Measurements from ENCODE around the gene UBASH3B.

UBASH3B gene

DNA sequence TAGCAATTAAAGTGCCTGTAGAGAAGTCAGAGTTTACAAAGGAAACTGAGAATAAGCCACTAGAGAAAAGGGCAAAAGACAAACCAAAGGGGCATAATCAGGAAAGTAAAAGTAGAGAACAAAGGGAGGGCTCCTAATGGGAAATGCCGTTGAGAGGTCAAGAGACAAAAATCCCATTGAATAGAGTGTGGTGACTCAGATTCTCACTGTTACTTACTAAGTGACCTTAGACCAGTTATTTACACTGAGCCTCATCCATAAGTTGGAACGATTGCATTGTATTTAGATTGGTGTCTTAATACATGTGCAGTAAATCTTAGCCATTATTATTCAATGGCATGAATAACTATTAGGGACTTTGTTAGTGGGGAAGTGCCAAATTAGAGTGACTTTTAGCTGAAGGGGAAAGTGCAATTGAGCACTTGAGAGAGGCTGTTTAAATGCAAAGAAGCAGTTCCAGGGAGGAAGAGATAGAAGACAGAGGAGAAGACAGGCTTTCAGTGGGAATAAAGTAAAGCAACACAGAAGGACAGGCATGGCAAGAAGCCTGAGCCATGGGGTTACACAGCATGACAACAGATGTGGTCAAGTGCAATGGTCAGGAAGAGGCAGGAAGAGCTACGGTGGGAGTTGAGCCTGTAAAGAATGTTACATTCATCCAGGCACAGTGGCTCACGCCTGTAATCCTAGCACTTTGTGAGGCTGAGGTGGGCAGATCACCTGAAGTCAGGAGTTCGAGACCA is 82.6 kb downstream of the UBASH3B start:
- DNase-seq, result no peak

DNA sequence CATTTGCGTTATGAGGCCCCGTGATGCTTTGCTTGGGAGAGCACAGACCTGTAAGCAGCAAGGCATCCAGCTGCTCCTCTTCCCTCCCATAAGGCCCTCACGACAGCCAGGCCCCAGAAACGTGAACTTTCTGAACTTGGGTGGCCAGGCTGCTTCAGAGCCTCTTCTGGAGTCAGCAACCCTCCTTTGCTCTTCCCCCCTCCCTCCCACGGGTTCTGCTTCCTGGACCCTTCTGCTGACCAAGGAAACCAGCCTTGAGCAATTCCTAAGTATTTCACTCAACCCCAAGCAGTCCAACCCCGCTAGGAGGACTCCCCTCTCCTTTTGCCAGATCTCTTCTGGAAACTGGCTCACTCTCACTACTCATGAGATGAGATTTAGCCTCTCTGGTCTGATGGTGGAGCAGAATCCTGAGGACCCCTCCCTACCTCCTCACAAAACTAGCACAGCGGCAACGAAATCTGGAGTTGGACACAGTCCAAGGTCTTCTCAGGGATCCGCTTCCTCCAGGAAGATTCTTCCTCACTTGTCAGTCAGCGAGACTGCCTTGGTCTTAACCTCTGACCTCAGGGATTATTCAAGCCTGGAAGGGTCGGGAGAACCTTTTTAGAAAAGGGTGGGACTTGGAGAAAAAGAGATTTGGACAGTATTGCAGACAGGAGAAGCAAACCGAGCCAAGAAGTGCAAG is 86.2 kb downstream of the UBASH3B start:
- DNase-seq, result no peak

- DNase-seq, result no peak
Observed at GRCh38 chr11:122742301-122743018, 86.9 kb downstream of the UBASH3B start.

DNA sequence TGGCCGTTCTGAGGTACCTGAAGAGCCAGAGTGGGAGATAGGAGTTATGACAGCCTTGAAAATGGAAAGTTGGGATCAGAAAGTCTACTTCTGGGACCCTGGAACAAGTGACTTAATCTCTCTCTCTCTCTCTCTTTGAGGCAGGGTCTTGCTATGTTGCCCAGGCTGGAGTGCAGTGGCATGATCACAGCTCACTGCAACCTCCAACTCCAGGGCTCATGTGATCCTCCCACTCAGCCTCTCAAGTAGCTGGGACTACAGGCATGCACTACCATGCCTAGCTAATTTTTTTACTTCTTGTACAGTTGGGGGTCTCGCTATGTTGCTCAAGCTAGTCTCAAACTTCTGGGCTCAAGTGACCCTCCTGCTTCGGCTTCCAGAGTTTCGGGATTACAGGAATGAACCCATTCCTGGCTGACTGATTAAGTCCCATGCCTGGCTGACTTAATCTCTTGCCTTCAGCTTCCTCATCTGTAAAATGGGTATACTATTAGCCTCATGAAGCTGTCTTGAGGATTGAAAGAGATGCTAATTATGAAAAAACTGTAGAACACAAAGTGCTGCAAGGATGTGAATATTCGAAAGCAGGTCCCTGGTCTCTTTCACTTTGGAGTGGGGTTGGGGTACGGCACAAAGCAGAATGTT is 87.7 kb downstream of the UBASH3B start:
- no peak for DNase-seq

DNA sequence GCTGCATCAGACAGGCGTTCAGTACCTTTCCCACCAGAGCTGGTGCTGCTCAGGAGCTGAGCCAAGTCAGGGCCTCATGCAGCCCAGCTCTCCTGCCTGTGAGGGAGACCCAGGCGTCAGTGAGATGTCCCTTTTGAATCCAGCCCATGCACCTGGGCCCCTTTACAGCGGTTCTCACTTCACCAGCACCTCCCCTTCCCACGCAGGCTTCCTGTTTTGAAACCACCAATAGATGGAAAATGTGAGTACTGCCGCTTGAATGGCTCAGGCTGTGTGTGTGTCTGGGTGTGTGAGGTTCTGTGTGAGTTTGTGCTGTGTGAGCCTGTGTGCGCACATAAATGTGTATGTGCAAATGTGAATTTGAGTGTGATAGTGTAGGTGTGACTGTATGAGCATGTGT is 88.4 kb downstream of the UBASH3B start:
- no peak for DNase-seq

DNA sequence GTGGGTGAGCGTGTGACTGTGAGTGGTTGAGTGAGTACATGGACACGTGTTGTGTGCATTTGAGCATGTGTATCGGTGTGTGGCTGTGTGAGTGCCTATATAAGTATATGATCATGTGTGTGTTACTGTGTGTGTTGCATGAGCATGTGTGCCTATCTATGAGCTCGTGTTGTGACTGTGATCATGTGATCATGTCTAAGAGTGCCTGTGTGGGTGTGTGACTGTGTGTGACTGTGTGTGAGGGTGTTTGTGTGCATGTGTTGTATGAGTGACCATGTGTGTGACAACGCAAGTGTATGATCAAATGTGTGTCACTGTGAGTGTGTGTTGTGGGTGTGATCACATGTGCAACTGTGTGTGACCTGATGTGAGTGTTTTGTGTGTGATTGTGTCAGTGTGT is 88.8 kb downstream of the UBASH3B start:
- DNase-seq, result no peak

DNA sequence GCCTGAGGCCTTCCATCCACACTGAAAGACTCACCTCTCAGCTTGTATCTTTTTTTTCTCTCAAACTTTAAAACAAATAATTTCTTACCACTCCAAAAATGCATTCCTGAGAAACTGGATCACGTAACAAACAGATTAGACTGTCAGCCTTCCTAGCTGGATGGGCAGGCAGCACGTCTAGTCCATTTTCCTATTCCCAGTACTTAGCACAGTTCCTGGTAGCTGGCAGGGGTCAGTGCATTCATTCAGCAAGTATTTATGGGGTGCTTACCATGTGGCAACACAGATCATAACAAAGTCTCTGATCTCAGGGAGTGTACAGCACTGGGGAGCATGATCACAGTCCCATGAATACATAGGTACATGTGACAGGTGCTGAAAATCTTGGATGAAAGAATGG is 89.6 kb downstream of the UBASH3B start:
- DNase-seq, result no peak

GRCh38 chr11:122746050-122746478 is 90.5 kb downstream of the UBASH3B start:
- DNase-seq, result no peak

DNA sequence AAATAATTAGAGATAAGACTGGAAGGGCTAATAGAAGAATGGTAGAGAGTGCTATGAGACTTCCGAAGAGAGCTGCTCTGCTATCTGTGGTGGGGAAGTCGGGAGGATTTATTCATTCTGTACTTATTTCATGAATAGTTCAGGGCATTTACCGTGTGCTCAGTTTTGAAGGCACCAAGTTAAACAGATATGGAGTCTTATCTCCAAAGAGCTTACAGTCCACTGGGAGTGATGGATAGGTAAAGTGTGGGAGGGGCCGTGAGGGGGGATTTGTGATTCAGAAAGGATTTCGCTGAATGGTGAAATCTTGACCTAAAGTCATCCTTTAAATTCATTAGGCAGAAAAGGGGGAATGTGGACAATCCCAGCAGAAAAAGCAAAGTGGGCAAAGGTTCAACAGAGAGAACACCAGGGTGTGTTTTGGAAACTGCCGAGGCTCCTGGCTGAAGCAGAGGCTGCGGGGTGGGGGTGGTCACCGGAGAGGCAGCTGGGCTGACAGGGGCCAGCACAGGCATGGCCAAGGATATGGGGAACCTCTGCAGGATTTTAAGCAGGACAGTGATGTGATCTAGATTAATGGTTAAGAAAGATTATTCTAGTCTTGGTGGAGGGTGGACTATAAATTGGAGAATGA is 91.2 kb downstream of the UBASH3B start:
- DNase-seq, result no peak

DNA sequence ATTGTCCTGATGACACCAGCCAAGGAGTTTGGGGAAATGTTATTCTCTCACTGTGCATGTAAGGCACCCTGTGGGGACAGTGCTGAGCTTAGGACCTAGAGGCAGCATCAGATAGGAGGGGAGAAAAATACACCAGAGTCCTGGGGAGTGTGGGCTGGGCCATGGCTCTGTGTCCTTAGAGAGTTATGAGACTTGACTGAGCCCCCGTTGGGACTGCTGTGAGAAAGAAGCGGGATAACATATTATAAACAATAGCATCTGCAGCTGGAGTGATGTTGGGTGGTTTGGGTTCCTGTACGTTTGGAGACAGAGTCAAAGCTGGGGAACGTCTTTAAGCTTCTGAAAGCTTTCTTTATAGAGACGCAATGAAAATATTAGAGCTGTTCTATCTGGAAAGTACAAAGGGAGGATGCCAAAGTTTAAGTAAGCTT is 91.8 kb downstream of the UBASH3B start:
- DNase-seq, result no peak

DNA sequence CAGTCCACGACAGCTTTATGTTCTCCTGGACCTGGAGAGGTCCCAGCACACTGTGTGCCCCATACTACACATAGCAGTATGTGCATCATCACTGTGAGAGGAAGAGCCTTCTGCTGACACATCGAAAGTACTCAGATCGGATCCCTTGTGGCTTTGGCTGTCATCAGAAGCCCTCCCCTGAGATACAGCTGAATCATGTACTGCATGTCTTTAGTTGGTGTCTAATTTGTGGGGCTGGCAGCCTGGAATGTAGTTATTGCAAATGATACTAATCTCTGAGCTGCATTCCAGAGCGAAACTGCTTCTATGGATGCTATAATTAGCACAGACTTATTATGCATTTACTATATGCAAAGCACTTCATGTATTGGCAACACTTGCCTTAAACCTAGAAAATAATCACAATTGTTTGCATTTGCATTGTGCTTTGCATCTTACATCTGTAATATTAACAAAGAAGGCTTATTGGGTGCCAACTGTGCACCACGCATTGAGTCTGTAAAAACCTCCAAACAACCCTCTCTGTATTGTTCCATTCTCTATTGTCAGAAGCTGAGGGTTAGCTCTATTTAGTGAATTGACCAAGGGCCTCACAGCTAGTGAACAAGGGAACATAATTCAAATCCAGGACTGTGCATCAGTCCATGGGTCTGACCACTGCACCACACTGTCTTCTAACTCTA is 93.6 kb downstream of the UBASH3B start:
- no peak for DNase-seq

DNA sequence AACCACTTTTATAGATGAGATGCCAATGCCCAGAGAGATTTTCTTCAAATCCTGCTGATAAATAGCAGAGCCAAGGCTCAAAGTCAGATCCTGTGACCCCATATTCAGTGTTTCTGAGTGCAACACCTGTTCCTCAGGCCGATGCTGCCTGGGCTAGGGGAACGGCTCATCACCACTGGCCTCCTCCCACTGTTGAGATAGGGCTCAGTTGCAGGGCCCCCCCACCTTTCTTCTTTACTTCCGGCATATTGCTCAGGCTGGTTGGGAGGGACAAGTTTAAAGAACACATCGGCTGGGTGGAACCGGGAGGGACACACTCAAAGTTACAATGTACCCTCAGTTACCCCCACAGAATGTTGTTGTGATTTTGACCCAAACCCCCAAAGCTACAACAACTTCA is 94.5 kb downstream of the UBASH3B start:
- no peak for DNase-seq

- peak; percentile 34 to 59 for DNase-seq
Observed at GRCh38 chr11:122751292-122752070, 96.0 kb downstream of the UBASH3B start.

DNA sequence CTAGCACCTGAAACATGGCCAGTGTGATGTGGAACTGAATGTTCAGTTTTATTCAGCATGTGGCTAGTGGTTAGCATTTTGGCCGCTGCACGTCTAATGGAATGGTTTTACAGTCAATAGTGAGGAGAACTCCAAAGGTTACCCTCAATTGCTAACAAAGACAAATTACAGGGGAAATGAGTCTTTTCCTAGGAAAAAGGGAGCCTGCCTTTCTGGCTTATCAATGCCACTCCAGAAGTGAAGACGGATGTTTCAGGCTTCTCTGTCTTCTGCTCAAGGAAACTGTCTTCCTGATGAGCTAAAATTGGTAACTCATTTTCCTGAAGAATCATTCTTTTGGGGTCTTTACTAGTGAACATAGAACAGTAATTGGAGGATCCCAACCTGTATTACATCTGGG is 98.5 kb downstream of the UBASH3B start:
- DNase-seq, result no peak

- no peak for DNase-seq
Observed at GRCh38 chr11:122754553-122755322, 99.2 kb downstream of the UBASH3B start.

GRCh38 chr11:122755409-122755808 is 99.9 kb downstream of the UBASH3B start:
- DNase-seq, result no peak

DNA sequence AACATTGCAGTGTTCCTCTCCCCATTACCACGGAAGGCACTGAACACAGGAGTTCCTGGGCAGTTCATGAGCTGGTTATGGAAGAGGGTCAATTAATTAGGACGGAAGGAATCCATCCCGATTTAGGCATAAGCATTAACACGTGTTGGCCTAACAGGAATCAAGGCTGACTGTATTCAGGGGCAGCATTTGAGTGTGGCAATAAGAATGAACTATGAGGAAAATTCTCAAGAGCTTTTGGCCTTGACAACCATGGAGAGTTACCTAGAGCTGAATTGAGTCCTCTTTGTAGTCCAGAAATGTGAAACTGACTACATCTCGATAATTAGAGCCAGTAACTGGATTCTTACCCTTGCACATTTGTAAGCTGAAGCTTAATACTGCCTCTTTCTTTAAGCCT is 100.4 kb downstream of the UBASH3B start:
- DNase-seq, result no peak

DNA sequence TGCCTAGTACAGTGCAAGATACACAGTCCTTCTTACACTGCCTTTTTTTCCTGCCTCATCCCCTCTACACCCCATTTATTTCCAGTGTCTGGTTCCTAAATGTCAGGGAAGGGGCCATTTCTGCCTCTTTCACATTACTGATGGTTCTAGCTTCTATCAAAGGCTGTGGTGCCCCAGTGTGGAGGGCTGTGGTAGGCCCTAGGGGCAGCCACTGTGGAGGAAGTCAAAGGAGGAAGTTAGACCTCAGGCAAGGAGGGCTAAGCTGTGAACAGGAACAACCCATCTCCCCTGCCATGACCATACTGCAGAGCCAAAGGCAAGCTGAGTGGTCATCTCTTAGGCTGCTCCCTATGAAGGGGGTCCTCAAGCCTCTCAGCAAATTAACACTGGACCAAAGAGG is 100.9 kb downstream of the UBASH3B start:
- DNase-seq, result no peak

DNA sequence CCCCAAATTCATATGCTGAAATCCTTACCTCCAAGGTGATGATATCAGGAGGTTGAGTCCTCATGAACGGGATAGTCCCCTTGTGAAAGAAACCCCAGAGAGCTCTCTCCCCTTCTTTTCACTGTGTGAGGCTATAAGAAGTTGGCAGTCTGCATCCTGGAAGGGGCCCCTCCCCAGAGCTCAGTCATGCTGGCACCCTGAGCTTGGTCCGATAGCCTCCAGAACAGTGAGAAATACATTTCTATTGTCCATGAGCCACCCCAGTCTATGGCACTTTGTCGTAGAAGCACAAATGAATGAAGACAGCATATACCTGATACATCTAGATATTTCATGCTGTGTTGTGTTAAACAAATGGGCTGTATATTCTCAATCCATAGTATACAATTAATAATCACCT is 101.7 kb downstream of the UBASH3B start:
- no peak for DNase-seq

- DNase-seq, result no peak
Observed at GRCh38 chr11:122758339-122758738, 102.8 kb downstream of the UBASH3B start.

DNA sequence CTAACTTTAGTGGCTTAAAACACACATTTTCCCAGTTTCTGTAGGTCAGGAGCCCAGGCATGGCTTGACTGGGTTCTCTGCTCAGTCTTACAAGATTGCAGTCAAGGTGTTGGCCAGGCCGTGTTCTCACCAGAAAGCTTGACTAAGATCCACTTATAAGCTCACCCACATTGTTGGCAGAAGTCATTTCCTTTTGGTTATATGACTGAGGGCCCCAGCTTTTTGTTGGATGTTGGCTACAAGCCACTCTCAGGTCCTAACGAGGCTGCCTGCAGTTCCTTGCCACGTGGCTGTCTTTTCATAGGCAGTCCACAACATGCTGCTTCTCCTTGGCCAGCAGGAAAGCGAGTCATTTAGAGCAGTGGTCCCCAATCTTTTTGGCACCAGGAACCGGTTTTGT is 103.5 kb downstream of the UBASH3B start:
- no peak for DNase-seq
